ENCODE measurements around the gene FGF18. TPM values are rescaled to one million over a fixed set of nuclear protein-coding genes. Genes with fewer than 3 reads are reported as not detected.

FGF18 gene
- 0.21 TPM in 1 of 2 replicates, not detected in the other for total RNA-seq (2011; cell fraction: chromatin; rRNA removed; ENCODE audit: low replicate concordance)
- total RNA-seq (2011; cell fraction: nucleolus; rRNA removed): 0.17 TPM in 1 of 2 replicates, not detected in the other
- total RNA-seq (2011; cell fraction: nucleoplasm; rRNA removed): not detected in 2 replicates
- 0.05 TPM in 1 of 2 replicates, not detected in the other for total RNA-seq (2014; rRNA removed)
- total RNA-seq (2014; rRNA removed; fragmentation: Illumina TruSeq; extraction: Trizol): not detected in 2 replicates
- total RNA-seq (2015; rRNA removed; fragmentation: Illumina TruSeq; extraction: Trizol): not detected in 2 replicates
- total RNA-seq (2021): 0.18 TPM in 1 of 2 replicates, not detected in the other
- polyA plus RNA-seq (2011; rRNA removed): not detected in 2 replicates
- polyA plus RNA-seq (2011; cell fraction: cytosol; rRNA removed): 0.06 TPM in 1 of 2 replicates, not detected in the other
- polyA plus RNA-seq (2011; cell fraction: nucleus; rRNA removed): 0.11 and 0.22 TPM in 2 replicates
- polyA plus RNA-seq (2012): 0.04 and 0.05 TPM in 2 replicates
- polyA plus RNA-seq (2014; fragmentation: Illumina TruSeq; extraction: Trizol): not detected in 2 replicates
- not detected for polyA plus RNA-seq (2014; fragmentation: Nextera tagmentation; extraction: Ambion mirVana)
- polyA plus RNA-seq (2014; rRNA removed): 0.11 TPM in 1 of 2 replicates, not detected in the other
- not detected in 2 replicates for polyA minus RNA-seq (2011; rRNA and poly(A)+ RNA removed)
- polyA minus RNA-seq (2011; cell fraction: cytosol; rRNA and poly(A)+ RNA removed): not detected in 2 replicates
- polyA minus RNA-seq (2011; cell fraction: nucleus; rRNA and poly(A)+ RNA removed): 0.13 and 0.22 TPM in 2 replicates
- Bru-seq, nascent RNA: percentile 58 among the genes with signal in this experiment
- BruChase-seq, experiment 1, labeled RNA remaining after a 2-hour chase: percentile 67 among the genes with signal in this experiment
- percentile 56 among the genes with signal in this experiment for BruChase-seq, experiment 2, labeled RNA remaining after a 6-hour chase
- long read RNA-seq, experiment 1: 0 reads
- long read RNA-seq, experiment 2: 0 reads
- long read RNA-seq, experiment 3: 0 reads

GRCh38 chr5:171418982-171419687 is at the start of gene FGF18:
Gene FGF18, plus strand, starts transcription at chr5:171419647. Its CDS starts 553 bp downstream, at chr5:171420200.
- H2AFZ ChIP-seq (ENCODE audit: low read depth, low read length): 0 out of 2 replicates have a peak within 1 kb of the TSS, but pooled peaks have one; percentile 7
- no peak within 1 kb of the TSS for H3K4me3 ChIP-seq
- in situ Hi-C loops (cut with MboI): loop anchor here (5.0 to 10.0 kb wide), 2 partner anchors 488 to 616 kb away; no protein-coding TSS in a partner anchor
- 0 out of 4 replicates have a peak within 1 kb of the TSS, but pooled peaks of 1 of the 2 experiments have one; percentile 55 for H3K9ac ChIP-seq (ENCODE audit: insufficient read depth in 1 of 2, low read depth in 2 of 2, low read length in 2 of 2)
- H4K20me1 ChIP-seq (replicated peaks; ENCODE audit: control insufficient read depth, insufficient read depth, low read length): peaks cover 5% of the 10 kb centered on the region; the same call in 1 of the 2 replicates
- DNase-seq (ENCODE audit: extremely low read depth in 1 of 4, low spot score in 3 of 4) (peak; percentile 44 to 77 (median 66)), ATAC-seq (peak; percentile 47), FAIRE-seq (no peak)
- no peaks in the 10 kb centered on the region for H3K9me1 ChIP-seq (ENCODE audit: control insufficient read depth, insufficient read depth, low read length)
- H3K4me2 ChIP-seq (ENCODE audit: insufficient read depth, low read length): peak within 1 kb of the TSS; percentile 44
- WGBS (ENCODE audit: insufficient coverage, low coverage, missing lambda C conversion rate): 20% methylated on average over 34 of the region's 74 CpGs
- POLR2A ChIA-PET: interaction anchor here (0.6 to 1.2 kb wide), 6 partner anchors 8 to 226 kb away, joined by 3 to 6 read pairs (median 3); partner anchors contain the start of gene NPM1
- intact Hi-C loops (cut with micrococcal nuclease): loop anchor here (2.0 to 5.0 kb wide), 5 partner anchors 63 to 633 kb away; no protein-coding TSS in a partner anchor
- no peaks in the 10 kb centered on the region for H3K36me3 ChIP-seq (ENCODE audit: control insufficient read depth, insufficient read depth, low read length)
- H3K27me3 ChIP-seq (ENCODE audit: control insufficient read depth in 2 of 2, insufficient read depth in 2 of 2, low read length in 2 of 2): no peaks in the 10 kb centered on the region
- H3K4me1 ChIP-seq (replicated peaks in 1 of 2; ENCODE audit: control insufficient read depth in 2 of 2, insufficient read depth in 2 of 2, low read length in 2 of 2): peaks cover 9 to 19% of the 10 kb centered on the region in 2 experiments; a peak in 3 of 5 replicates
- H3K79me2 ChIP-seq (ENCODE audit: control insufficient read depth, insufficient read depth, low read length): no peaks in the 10 kb centered on the region
- H3K27ac ChIP-seq (ENCODE audit: extremely low read depth, low read depth, low read length): no peak within 1 kb of the TSS
- no peaks in the 10 kb centered on the region for H3K9me3 ChIP-seq (replicated peaks; ENCODE audit: control insufficient read depth, insufficient read depth, low read depth, low read length)
- CTCF ChIA-PET (ENCODE audit: low intra/inter-chr PET ratio): interaction anchor here (1.4 to 1.8 kb wide), 2 partner anchors 187 to 489 kb away, joined by 9 to 15 read pairs; no protein-coding TSS in a partner anchor
- no TSS peak for BruUV-seq (replicated peaks)
- 0 out of 4 replicates have a peak, but pooled peaks of 1 of the 2 experiments have one; percentile 9 for TF ChIP-seq MAZ (CRISPR knock-in tag; conservative IDR thresholded peaks at IDR 0.05 in 1 of 2, IDR thresholded peaks at IDR 0.05 in 1 of 2)
- TF ChIP-seq HDAC6 (IDR thresholded peaks at IDR 0.05; ENCODE audit: low read depth, low read length): peak; percentile 59; the same call in 1 of the 2 replicates
- 0 out of 6 replicates have a peak, but pooled peaks of 1 of the 3 experiments have one; percentile 5 for TF ChIP-seq CTCF (IDR thresholded peaks at IDR 0.05 in 2 of 3, conservative IDR thresholded peaks at IDR 0.05 in 1 of 3; ENCODE audit: insufficient read depth in 2 of 3, low read depth in 1 of 3, low read length in 3 of 3)
- TF ChIP-seq TCF7 (IDR thresholded peaks at IDR 0.05; ENCODE audit: borderline replicate concordance): peak; percentile 80; the same call in 1 of the 2 replicates
- TF ChIP-seq SRF (CRISPR knock-in tag; IDR thresholded peaks at IDR 0.05): peak in 1 of 2 experiments; percentile 12; a peak in 1 of 4 replicates
- 0 out of 2 replicates have a peak, but pooled peaks have one; percentile 13 for TF ChIP-seq LCOR (CRISPR knock-in tag; IDR thresholded peaks at IDR 0.05)
- TF ChIP-seq POLR2G (IDR thresholded peaks at IDR 0.05; ENCODE audit: low read depth, low read length): peak; percentile 46; the same call in 1 of the 2 replicates
- no peak for TF ChIP-seq MECOM (CRISPR knock-in tag; IDR thresholded peaks at IDR 0.05)
